ENCODE results near the gene JAK2.

DNA sequence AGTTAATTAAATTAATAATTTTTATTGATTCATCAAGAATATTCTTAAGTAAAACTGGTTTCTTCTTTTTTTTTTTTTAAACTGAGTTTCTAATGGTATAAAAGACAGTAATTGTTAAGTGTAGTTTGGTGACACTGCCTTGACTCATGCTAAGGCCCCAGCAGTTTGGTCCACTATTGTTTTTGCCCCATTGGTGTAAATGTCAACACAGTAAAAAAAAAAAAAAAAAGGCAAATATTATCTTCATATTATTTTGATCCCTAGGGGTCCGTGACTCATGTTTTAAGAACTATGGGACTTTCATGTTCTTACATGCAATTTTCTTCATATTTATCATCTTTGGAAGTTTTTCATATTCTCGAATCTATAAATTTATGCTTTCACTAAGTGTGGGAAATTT lies 29.2 kb upstream of the JAK2 start:
- TF ChIP-seq, protein P1, sequence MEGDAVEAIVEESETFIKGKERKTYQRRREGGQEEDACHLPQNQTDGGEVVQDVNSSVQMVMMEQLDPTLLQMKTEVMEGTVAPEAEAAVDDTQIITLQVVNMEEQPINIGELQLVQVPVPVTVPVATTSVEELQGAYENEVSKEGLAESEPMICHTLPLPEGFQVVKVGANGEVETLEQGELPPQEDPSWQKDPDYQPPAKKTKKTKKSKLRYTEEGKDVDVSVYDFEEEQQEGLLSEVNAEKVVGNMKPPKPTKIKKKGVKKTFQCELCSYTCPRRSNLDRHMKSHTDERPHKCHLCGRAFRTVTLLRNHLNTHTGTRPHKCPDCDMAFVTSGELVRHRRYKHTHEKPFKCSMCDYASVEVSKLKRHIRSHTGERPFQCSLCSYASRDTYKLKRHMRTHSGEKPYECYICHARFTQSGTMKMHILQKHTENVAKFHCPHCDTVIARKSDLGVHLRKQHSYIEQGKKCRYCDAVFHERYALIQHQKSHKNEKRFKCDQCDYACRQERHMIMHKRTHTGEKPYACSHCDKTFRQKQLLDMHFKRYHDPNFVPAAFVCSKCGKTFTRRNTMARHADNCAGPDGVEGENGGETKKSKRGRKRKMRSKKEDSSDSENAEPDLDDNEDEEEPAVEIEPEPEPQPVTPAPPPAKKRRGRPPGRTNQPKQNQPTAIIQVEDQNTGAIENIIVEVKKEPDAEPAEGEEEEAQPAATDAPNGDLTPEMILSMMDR (IDR thresholded peaks at IDR 0.05; ENCODE audit: insufficient read depth, low read length, poor library complexity, severe bottlenecking), result no peak
- TF ChIP-seq EZH2phosphoT487 (conservative IDR thresholded peaks at IDR 0.05; ENCODE audit: low read length), result no peak
